GM21515 (cell line): ENCODE data around the gene KLF6.

ENCODE experiments used
- ATAC-seq: cut with Tn5 transposase; IDR thresholded peaks from one replicate; pipeline ENCODE4 v1.9.1; 2021; ENCODE audit not compliant: unreplicated experiment

The KLF6 gene

GRCh38 chr10:3790272-3790671, 5.3 kb upstream of the KLF6 start:
- no peak for ATAC-seq

DNA sequence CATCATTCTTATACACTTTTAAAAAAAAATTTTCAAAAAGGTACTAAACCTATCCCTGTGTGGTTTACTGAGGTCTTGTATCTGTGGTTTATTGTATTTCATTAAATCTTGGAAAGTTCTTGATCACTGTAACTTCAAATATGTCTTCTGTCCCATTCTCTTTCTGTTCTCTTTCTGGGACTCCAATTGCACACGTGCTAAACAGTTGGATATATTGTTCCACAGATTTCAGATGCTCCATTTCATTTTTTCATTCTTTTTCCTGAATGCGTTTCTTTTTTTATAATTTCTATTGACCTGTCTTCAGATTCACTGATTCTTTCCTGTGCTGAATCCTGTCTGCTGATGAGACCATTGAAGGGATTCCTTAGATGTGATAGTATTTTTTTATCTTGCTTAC, 4.6 kb upstream of the KLF6 start:
- ATAC-seq = no peak

- no peak for ATAC-seq
These were observed 2.8 kb upstream of the KLF6 start for GRCh38 chr10:3787816-3788215.

GRCh38 chr10:3787016-3787400, 2.0 kb upstream of the KLF6 start:
- ATAC-seq = no peak

DNA sequence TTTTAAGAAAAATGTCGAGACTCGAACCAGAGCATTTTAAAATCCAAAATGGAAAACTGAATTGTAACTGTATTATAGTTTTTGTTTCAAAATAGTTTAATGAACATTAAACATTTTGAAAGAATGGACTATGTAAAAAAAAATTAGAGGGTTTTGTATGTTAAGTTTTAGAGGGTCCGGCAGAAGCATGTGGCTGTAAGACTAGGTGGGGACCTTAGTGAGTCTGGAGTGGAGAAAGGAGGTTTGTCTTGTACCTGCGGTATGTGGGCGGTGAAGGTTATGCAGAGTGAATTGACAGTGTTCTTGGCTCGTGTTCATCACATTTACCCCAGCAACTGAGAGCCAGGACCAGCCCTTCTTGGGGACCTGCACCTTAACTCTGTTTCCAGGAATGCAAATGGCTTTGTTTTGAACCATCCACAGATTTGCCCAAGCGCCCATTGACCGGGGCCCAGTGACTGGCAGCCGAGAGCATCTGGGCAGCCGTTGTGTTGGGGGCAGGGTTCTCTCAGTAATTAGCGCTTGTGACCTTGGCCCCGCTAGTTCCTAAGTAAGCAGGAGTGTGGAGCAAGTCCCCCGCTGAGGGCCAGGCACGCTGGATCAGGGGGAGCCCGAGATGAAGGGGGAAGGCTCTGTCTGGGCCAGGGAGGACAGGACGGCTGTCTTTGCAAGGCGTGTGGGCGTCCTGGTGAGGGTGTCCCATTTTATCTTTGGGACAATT, 1.4 kb upstream of the KLF6 start:
- no peak for ATAC-seq

DNA sequence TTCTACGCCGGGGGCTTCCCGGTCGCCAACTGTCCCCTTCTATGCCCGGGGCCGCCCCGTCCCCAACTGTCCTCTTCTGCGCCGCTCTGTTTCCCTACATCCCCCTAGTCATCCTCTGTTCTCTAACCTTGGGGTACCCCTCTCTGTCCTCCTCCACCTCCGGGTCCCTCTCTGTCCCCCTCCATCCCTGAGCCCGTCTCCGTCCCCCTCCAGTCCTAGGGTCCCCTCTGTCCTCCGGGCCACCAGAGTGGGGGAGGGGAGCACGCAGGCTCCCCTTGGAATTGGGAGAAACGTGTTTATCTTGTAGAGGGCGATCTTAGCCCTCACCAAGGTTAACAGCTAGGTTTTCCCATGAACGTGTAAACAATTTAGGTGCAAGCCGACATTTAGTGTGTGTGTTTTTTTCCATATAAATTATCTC, 852 bp upstream of the KLF6 start:
- peak; percentile 1 for ATAC-seq

- ATAC-seq = peak; percentile 71
These were observed 342 bp upstream of the KLF6 start for GRCh38 chr10:3785251-3785850.

DNA sequence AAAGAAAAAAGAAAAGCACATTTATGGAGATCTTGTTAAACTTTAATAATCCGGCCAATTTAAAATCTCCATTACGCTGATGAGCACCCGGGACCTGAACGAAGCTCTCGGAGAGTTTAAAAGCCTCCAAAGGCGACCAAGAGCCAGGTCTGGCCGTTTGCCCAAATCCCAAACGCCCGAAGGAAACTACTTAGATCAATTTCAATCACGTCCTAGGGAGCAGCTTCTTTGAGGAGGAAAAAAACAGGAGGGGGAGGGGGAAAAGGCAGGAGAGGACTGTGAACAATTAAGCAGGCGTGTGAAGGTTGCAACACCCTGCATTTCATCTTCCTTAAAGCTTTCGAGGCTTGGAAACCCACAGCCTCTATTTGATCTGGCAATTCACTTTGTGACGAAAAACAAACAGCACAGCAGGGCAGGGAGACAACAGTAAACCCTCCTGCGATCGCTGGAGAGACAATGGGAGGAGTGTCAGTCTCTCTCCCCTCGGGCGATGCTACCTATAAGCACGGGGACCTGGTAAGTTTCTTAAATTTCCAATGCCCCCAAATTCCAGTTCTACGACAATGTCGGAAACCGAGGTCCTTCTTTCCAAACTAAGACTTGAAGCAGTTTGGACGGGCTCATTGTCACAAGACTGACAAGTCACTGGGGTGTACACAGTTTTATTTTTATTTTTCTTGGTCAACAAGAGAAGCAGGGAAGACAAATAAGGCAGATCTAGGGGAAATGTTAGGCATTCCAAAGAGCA, 1.2 kb downstream of the KLF6 start:
- ATAC-seq = no peak

DNA sequence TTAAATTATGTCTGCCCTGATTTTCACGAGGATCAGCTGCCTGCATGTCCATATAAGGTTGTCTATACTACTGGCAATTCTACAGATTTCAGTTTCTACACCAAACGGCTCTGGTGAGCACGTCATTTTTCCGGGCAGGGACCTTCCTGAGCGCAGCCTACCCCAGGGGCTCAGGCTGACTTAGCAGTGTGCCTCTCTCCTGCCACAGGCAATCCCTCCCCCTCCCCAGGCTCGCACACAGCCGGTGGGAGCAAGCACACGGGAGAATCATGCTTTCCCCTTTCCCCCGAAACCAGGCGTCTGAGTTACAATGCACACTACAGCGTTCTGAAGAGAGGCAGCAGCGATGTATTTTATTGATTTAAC, 1.7 kb downstream of the KLF6 start:
- peak; percentile 31 for ATAC-seq

- peak; percentile 13 for ATAC-seq
These were observed 2.3 kb downstream of the KLF6 start for GRCh38 chr10:3782451-3783315.

DNA sequence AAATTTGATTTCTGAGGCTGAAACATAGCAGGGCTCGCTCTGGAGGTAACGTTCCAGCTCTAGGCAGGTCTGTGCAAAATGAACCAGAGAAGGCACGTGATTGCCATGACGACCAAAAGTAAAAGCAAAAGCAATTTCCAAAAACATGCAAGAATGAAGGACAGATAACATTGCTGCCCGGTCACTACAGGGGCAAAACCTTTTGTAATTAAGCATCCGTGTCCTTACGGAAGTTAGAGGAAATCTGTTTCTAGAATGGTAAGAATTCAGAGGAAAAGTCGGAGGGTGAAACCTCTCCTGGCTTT, 2.9 kb downstream of the KLF6 start:
- ATAC-seq = no peak

- ATAC-seq = no peak
These were observed 3.4 kb downstream of the KLF6 start for GRCh38 chr10:3781468-3782145.

DNA sequence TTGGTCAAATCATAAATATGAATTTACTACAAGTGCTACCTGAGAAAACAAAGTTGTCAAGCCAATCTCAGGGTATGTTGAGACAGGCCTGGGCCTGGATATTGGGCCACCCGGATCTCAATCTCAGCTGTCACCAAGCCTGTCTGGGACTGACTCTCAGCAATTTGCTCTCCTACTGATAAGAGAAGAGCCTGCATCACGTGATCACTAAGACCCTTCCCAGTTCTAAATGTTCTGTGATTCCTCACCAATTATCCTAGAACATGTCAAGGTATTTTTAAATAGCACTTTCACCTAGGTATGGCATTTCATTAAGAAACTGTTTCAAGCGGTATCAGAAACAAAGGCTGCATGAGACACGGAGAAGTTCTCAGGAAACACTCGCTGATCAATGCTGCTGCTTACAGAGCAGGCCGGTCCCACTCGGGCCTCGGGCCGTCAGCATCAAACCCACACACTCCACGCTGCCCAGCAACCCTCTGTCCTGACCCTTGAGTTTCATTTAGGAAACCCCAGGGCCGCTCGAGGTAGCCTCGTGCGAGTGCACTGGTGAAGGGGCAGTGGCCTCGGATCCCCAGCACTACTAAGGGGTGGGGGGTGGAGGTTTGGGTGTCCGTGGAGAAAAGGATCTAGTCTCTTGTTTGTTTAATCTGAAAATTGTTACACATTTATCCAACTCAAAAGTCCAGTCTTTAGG, 4.1 kb downstream of the KLF6 start:
- ATAC-seq = no peak

DNA sequence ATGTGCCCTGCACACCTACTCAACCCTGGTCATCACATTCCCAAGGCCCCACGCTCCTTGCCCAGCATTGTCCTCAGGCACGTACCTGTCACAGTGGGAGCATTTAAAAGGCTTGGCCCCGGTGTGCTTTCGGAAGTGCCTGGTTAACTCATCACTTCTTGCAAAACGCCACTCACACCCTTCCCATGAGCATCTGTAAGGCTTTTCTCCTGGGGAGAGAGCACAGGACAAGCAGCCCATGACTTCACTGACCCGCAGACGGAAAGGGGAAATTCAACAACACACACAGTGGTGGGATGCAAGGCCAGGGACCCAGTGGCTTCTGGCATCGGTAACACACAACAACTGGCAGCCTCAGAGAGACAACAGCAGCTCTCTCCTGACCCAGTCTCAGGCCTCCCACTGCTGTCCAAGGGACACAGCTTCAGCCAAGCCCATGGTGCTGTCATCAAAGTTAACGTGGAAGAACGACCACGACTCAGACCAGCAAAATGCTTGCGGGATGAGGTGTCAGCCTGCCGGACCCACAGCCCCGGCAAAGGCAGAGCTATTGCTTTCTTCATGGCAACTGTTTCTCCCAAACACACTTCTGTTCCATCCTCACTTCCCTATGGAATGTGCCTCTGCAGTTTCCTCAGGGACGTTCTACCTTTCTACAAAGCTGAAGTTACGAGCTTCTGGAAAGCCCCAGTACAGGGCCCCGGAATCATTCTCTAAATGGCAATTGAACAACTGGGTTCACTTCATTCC, 4.8 kb downstream of the KLF6 start:
- ATAC-seq = no peak

DNA sequence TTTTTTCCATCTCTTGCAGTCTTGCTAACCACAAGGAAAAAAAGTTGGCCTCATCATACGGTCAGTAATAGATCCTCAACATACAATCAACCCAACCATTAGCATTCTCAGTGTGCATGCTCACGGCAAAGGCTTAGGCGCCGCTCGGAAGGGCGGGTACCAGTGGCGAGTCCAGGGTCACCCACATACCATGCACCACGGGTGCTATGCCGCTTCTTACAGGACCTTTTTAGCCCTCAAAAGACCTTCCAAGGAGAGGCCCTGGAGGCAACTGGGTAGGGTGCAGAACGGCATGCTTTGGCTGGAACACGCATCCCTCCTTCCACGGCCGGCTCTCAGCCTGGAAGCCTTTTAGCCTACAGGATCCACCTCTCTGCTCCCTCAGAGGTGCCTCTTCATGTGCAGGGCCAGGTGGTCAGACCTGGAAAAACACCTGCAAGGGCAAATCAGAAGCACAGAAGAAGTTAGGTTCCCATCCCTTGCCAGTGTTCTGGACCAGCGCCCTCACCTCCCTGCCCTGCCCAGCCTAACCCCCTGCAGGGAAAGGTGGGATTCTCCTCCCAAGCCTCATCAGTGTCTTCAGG, 5.8 kb downstream of the KLF6 start:
- no peak for ATAC-seq

GRCh38 chr10:3778692-3779157, 6.3 kb downstream of the KLF6 start:
- no peak for ATAC-seq

DNA sequence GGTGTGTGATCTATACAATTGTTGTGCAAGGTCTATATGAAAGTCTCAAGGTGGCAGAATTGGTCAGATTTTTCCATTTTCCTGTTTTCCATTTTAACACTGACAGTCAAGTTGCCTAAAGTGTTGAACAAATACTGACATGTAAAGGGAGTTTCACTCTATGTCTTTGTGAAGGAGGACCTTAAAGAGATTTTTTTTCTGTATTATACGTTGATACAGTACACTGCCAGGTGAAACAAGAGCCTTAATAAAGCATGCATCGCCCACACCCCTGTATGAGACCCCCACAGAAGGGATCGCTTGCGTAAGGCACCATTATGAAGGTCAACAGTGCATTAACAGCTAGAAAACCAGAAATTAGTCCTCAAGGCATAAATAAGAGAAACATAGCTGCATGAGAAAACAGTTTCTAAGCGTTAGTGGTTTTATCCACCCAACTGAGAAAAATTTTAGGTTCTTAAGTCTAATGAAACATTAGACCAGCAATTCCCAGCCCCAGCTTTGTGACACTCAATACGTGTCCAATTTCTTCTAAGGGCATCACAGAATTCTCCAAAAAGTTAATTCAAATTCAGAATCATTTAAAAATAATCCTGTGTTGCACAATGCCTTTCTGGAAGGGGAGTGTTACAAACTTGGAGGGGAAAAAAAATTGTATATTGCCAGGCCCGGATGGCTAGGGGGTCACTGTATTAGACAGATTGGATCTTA, 6.9 kb downstream of the KLF6 start:
- ATAC-seq = no peak

DNA sequence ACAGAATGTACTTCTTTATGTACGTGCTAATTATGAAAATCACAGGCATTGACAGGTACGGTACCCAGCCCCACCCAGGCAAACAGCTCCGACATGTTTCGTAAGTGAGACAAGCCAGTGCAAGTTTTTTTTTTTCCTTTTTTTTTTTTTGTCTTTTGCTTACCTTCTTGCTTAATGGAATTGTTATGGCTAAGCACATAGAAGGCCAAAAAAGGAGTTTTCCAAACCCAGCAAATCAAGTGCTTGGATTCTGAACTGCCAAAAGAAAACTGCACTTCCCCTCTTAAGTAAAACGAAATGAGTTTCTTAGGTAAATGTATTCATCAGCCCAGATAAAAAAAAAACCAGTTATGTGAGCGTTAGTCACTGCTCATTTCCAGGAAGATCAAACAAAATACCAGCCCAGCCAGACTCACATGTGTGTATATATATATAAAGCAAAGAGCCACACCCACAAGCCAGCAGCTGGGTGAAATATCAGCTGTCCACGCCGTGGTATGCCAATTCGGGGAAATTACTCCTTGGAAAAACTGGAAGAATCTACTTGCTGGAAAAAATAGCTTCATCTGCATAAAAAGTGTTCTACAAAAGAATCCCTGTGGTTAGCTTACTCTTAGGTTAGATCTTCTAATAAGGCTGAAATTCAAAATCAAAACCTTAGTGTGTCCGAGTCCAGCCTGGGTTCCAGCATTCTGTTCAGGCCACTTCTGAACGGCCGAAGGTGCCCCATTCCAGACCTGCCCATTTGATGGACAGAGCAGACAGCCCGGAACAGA, 8.0 kb downstream of the KLF6 start:
- no peak for ATAC-seq
